Endothelial cell of umbilical vein (primary cell): Measurements from ENCODE around the gene CLPSL2.

Experiments
- EZH2 ChIP-seq: IDR thresholded peaks from 2 replicates; pipeline ENCODE4 v1.6.1; 2012; ENCODE audit warnings: borderline replicate concordance, low read depth, mild to moderate bottlenecking, moderate library complexity, low read length, inconsistent platforms; ENCODE audit not compliant: severe bottlenecking
- FOS ChIP-seq: IDR thresholded peaks from 2 replicates; pipeline ENCODE4 v1.6.1; 2011; ENCODE audit warnings: mild to moderate bottlenecking, low read length, moderate library complexity, borderline replicate concordance; ENCODE audit not compliant: insufficient read depth
- JUN ChIP-seq: IDR thresholded peaks from 2 replicates; pipeline ENCODE4 v1.6.1; 2011; ENCODE audit warnings: borderline replicate concordance, low read depth; ENCODE audit not compliant: insufficient read length, insufficient read depth
- MAX ChIP-seq: IDR thresholded peaks from 2 replicates; pipeline ENCODE4 v1.6.1; 2011; ENCODE audit not compliant: insufficient read depth, insufficient read length
- POLR2A ChIP-seq: IDR thresholded peaks from 2 replicates; pipeline ENCODE4 v1.6.1; 2012; ENCODE audit warnings: low read depth, mild to moderate bottlenecking, control low read depth, low read length
- POLR2AphosphoS5 ChIP-seq: IDR thresholded peaks from 2 replicates; pipeline ENCODE4 v1.6.1; 2012; ENCODE audit warnings: low read depth, mild to moderate bottlenecking, control low read depth, low read length, moderate library complexity; ENCODE audit not compliant: insufficient read depth
- TF ChIP-seq, protein P1 (sequence below), 2 donors: IDR thresholded peaks; 1 replicate in 1 of 2; 2 replicates in 1 of 2; pipeline ENCODE4 v1.5.1; 2011; ENCODE audit warnings: low read length in 2 of 2, mild to moderate bottlenecking in 2 of 2, moderate library complexity in 2 of 2, control low read depth in 1 of 2, inconsistent platforms in 1 of 2, low read depth in 1 of 2; ENCODE audit not compliant: insufficient read depth in 1 of 2; ENCODE audit errors: extremely low read depth in 1 of 2

GRCh38 chr6:35751594-35751993, 24.8 kb upstream of the CLPSL2 start:
- TF ChIP-seq, protein P1, sequence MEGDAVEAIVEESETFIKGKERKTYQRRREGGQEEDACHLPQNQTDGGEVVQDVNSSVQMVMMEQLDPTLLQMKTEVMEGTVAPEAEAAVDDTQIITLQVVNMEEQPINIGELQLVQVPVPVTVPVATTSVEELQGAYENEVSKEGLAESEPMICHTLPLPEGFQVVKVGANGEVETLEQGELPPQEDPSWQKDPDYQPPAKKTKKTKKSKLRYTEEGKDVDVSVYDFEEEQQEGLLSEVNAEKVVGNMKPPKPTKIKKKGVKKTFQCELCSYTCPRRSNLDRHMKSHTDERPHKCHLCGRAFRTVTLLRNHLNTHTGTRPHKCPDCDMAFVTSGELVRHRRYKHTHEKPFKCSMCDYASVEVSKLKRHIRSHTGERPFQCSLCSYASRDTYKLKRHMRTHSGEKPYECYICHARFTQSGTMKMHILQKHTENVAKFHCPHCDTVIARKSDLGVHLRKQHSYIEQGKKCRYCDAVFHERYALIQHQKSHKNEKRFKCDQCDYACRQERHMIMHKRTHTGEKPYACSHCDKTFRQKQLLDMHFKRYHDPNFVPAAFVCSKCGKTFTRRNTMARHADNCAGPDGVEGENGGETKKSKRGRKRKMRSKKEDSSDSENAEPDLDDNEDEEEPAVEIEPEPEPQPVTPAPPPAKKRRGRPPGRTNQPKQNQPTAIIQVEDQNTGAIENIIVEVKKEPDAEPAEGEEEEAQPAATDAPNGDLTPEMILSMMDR (IDR thresholded peaks at IDR 0.05; ENCODE audit: extremely low read depth in 1 of 2, insufficient read depth in 1 of 2, low read depth in 1 of 2, low read length in 2 of 2): no peak
- TF ChIP-seq EZH2 (no peak), POLR2AphosphoS5 (no peak), MAX (no peak), POLR2A (no peak), JUN (no peak), FOS (no peak)
